LNCaP clone FGC (cell line): ENCODE measurements around the gene AKT2.

Experiments used
- DNase-seq: peaks from one replicate; pipeline ENCODE4 v3.0.0-alpha.2; 2011; ENCODE audit warnings: low read depth
- H3K4me3 ChIP-seq: 2 replicates; pipeline ENCODE4 v1.5.1; 2011; ENCODE audit warnings: mild to moderate bottlenecking, low read depth, low read length, control low read depth
- CTCF ChIP-seq: IDR thresholded peaks from 2 replicates; pipeline ENCODE4 v1.5.1; 2012; ENCODE audit warnings: mild to moderate bottlenecking; ENCODE audit not compliant: control insufficient read depth, insufficient read depth; ENCODE audit errors: extremely low read depth

Gene AKT2

GRCh38 chr19:40285353-40286234 lies 449 bp upstream of the AKT2 start:
- no peak for TF ChIP-seq CTCF
- DNase-seq = peak; percentile 98
- H3K4me3 ChIP-seq = peak overlapping the region; percentile 72

GRCh38 chr19:40284251-40284500 lies 969 bp downstream of the AKT2 start:
- TF ChIP-seq CTCF = no peak
- peak overlapping the region; percentile 72 for H3K4me3 ChIP-seq
- DNase-seq = no peak

- no peak for DNase-seq
- no peak for TF ChIP-seq CTCF
These were observed 1.5 kb downstream of the AKT2 start for GRCh38 chr19:40283414-40284250.

GRCh38 chr19:40282920-40283319 lies 2.2 kb downstream of the AKT2 start:
- H3K4me3 ChIP-seq = no peak overlapping the region
- no peak for DNase-seq
- no peak for TF ChIP-seq CTCF

More at GRCh38 chr19:40283414-40284250, 1.5 kb downstream of the AKT2 start:
- H3K4me3 ChIP-seq = peak overlapping the region; percentile 72

GRCh38 chr19:40282209-40282580 lies 3.0 kb downstream of the AKT2 start:
- TF ChIP-seq CTCF = no peak
- DNase-seq = no peak
- H3K4me3 ChIP-seq = no peak overlapping the region

- no peak overlapping the region for H3K4me3 ChIP-seq
- TF ChIP-seq CTCF = no peak
- DNase-seq = no peak
These were observed 3.5 kb downstream of the AKT2 start for GRCh38 chr19:40281381-40282208.
